ENCODE results near the gene TAF4. TPM values are rescaled to one million over a fixed set of nuclear protein-coding genes. Genes with fewer than 3 reads are reported as not detected.
A peak's percentile ranks its signal among the peaks of the same experiment; 100 is the strongest.

Gene TAF4
- total RNA-seq, 4 donors from 2014 or later = 8.0 to 24.9 (median 13.9) TPM

- Histone ChIP-seq H3K27ac (peak overlapping the region; percentile 4 to 56 (median 21)), H3K9me3 (no peaks in the 10 kb centered on the region), H3K4me3 (no peak overlapping the region), H3K4me1 (peaks cover 29 to 44% of the 10 kb centered on the region in 2 donors), H3K27me3 (no peaks in the 10 kb centered on the region), H3K36me3 (no peaks in the 10 kb centered on the region)
- TF ChIP-seq, protein P1, sequence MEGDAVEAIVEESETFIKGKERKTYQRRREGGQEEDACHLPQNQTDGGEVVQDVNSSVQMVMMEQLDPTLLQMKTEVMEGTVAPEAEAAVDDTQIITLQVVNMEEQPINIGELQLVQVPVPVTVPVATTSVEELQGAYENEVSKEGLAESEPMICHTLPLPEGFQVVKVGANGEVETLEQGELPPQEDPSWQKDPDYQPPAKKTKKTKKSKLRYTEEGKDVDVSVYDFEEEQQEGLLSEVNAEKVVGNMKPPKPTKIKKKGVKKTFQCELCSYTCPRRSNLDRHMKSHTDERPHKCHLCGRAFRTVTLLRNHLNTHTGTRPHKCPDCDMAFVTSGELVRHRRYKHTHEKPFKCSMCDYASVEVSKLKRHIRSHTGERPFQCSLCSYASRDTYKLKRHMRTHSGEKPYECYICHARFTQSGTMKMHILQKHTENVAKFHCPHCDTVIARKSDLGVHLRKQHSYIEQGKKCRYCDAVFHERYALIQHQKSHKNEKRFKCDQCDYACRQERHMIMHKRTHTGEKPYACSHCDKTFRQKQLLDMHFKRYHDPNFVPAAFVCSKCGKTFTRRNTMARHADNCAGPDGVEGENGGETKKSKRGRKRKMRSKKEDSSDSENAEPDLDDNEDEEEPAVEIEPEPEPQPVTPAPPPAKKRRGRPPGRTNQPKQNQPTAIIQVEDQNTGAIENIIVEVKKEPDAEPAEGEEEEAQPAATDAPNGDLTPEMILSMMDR (IDR thresholded peaks at IDR 0.05 in 4 of 5, conservative IDR thresholded peaks at IDR 0.05 in 1 of 5) = peak; percentile 33 to 50 (median 36)
- no peak for TF ChIP-seq POLR2A (IDR thresholded peaks at IDR 0.05)
- in situ Hi-C loops (cut with MboI; ENCODE audit: low sequenced_read_pairs in 4 of 4) (loop anchor here in 1 of 4 donors (10.0 kb wide), 1 partner anchor 119 kb away; the partner anchor contains the start of genes PSMA7 and SS18L1), intact Hi-C loops (cut with DNase I; ENCODE audit: low total_unique reads) (no loop called here)
- DNase-seq = no peak
- peak; percentile 73 to 74 for ATAC-seq
Measured at GRCh38 chr20:62025832-62026563, 39.7 kb downstream of the TAF4 start.

DNA sequence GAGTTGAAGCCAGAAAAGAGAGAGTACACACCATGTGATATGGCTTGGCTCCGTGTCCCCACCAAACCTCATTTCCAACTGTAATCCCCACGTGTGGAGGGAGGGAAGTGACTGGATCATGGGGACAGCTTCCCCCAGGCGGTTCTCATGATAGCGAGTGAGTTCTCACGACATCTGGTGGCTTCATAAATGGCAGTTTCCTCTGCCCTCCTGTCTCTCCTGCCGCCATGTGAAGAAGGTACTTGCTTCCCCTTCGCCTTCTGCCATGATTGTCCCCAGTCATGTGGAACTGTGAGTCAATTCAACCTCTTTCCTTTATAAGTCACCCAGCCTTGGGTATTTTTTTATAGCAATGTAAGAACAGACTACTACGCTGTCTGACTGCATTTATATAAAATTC is 40.3 kb downstream of the TAF4 start:
- DNase-seq = no peak
- Histone ChIP-seq H3K9me3 (no peaks in the 10 kb centered on the region), H3K27me3 (no peaks in the 10 kb centered on the region), H3K4me3 (no peak overlapping the region), H3K4me1 (peaks cover 35 to 50% of the 10 kb centered on the region in 2 donors), H3K27ac (peak overlapping the region; percentile 4 to 56 (median 21)), H3K36me3 (no peaks in the 10 kb centered on the region)
- intact Hi-C loops (cut with DNase I; ENCODE audit: low total_unique reads) = no loop called here
- in situ Hi-C loops (cut with MboI; ENCODE audit: low sequenced_read_pairs in 4 of 4) = loop anchor here in 1 of 4 donors (10.0 kb wide), 1 partner anchor 119 kb away; the partner anchor contains the start of genes PSMA7 and SS18L1
- peak in 1 of 2 donors; percentile 68 for ATAC-seq
- TF ChIP-seq POLR2A (IDR thresholded peaks at IDR 0.05) = no peak

- Histone ChIP-seq H3K27ac (no peak overlapping the region), H3K4me3 (no peak overlapping the region), H3K9me3 (no peaks in the 10 kb centered on the region), H3K4me1 (peaks cover 50 to 65% of the 10 kb centered on the region in 2 donors), H3K36me3 (no peaks in the 10 kb centered on the region), H3K27me3 (no peaks in the 10 kb centered on the region)
- no peak for ATAC-seq
- TF ChIP-seq, protein P1 (IDR thresholded peaks at IDR 0.05 in 4 of 5, conservative IDR thresholded peaks at IDR 0.05 in 1 of 5) = no peak
- no peak for TF ChIP-seq POLR2A (IDR thresholded peaks at IDR 0.05)
- in situ Hi-C loops (cut with MboI; ENCODE audit: low sequenced_read_pairs in 4 of 4) = loop anchor here in 3 of 4 donors (10.0 to 25.0 kb wide), 3 partner anchors 113 to 363 kb away; partner anchors contain the start of genes PSMA7 (in 3 of the 3), SS18L1 (in 3 of the 3) and RPS21 (in 1 of the 3)
- intact Hi-C loops (cut with DNase I; ENCODE audit: low total_unique reads) = no loop called here
- no peak for DNase-seq
Measured at GRCh38 chr20:62023935-62024334, 41.7 kb downstream of the TAF4 start.

DNA sequence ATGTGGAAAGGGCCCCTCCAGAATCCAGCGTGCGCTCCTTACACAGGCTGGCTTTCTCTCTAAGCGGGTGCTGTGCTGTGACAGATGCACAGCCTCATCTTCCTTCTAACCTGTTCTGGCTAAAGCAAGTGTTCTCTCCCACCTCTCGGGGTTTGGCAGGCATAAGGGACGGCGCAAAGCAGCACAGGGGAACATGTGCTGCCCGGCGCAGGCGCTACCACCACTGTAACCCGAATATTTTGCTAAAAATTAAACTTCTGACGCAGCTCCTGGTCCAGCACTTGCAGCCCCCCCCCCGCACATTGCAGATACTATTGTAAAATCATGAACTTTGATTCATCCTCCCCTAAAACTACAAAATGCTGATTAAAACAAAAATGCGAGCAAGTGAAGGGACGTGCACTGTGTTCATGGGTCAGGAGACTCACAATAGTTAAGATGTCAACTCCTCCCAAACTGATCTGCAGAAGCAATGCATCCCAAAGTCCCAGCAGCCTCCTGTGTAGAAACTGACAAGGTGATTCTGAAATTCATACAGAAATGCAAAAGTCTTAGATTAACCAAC is 43.0 kb downstream of the TAF4 start:
- Histone ChIP-seq H3K27ac (no peak overlapping the region), H3K36me3 (no peaks in the 10 kb centered on the region), H3K4me1 (peaks cover 51 to 72% of the 10 kb centered on the region in 2 donors), H3K27me3 (no peaks in the 10 kb centered on the region), H3K9me3 (no peaks in the 10 kb centered on the region), H3K4me3 (no peak overlapping the region)
- intact Hi-C loops (cut with DNase I; ENCODE audit: low total_unique reads) (no loop called here), in situ Hi-C loops (cut with MboI; ENCODE audit: low sequenced_read_pairs in 4 of 4) (loop anchor here in 3 of 4 donors (10.0 to 25.0 kb wide), 3 partner anchors 115 to 365 kb away; partner anchors contain the start of genes PSMA7 (in 3 of the 3), SS18L1 (in 3 of the 3) and RPS21 (in 1 of the 3))
- DNase-seq (no peak), ATAC-seq (no peak)
- no peak for TF ChIP-seq POLR2A (IDR thresholded peaks at IDR 0.05)

DNA sequence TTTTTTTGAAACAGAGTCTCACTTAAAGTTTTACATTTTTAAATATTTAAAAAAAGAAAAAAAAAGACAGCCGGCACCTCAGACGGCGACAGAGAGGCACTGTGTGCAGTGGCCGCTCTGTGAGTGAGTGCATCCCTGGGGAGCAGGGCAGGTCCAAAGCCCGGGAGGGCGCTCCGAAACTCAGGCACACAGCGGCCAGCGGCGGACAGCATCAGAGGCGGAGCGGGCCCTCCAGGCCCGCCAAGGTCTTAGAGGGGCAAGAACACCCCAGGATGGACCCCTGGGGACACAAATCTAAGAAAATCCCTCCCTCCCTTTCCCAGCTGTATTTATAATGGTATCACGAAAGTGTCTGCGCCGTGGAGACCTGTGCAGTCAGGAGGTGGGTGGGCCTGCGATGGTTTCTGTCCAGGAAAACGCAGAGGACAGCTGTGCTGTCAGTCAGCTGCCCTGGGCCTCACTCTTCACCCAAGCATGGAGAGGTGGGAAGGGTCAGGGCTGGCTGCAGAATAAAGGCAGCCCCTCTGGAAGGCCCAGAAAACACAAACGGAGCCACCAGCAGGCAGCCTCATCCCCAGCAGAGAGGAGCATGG is 43.8 kb downstream of the TAF4 start:
- no peak for DNase-seq
- Histone ChIP-seq H3K9me3 (no peaks in the 10 kb centered on the region), H3K4me3 (peak overlapping the region in 2 of 4 donors; percentile 16 to 18), H3K4me1 (peaks cover 51 to 72% of the 10 kb centered on the region in 2 donors), H3K36me3 (no peaks in the 10 kb centered on the region), H3K27me3 (no peaks in the 10 kb centered on the region), H3K27ac (peak overlapping the region in 3 of 4 donors; percentile 56 to 78 (median 68))
- TF ChIP-seq, protein P1 (IDR thresholded peaks at IDR 0.05 in 4 of 5, conservative IDR thresholded peaks at IDR 0.05 in 1 of 5) = no peak
- no peak for TF ChIP-seq POLR2A (IDR thresholded peaks at IDR 0.05)
- ATAC-seq = no peak
- intact Hi-C loops (cut with DNase I; ENCODE audit: low total_unique reads) (loop anchor here (2.0 kb wide), 1 partner anchor 43 kb away; the partner anchor contains the start of gene TAF4), in situ Hi-C loops (cut with MboI; ENCODE audit: low sequenced_read_pairs in 4 of 4) (loop anchor here in 3 of 4 donors (10.0 to 25.0 kb wide), 3 partner anchors 115 to 365 kb away; partner anchors contain the start of genes PSMA7 (in 3 of the 3), SS18L1 (in 3 of the 3) and RPS21 (in 1 of the 3))

All from gastrocnemius medialis (tissue), 4 donors.